T-helper 2 cell treated with Interferon-gamma antibody and Interleukin-4, amounts not matched to agents 5 μg/mL and 100 μg/mL, for 36 hours (primary cell): Measurements from ENCODE around the gene PSMD1.
A peak's percentile ranks its signal among the peaks of the same experiment; 100 is the strongest.

Source experiments
- DNase-seq: peaks from one replicate; pipeline ENCODE4 v3.0.0; 2021; ENCODE audit warnings: low spot score
- H3K27ac Mint-ChIP-seq: one replicate; pipeline ENCODE4 v1.8.0; 2021; ENCODE audit warnings: mild to moderate bottlenecking, mixed read lengths
- H3K27me3 Mint-ChIP-seq: one replicate; pipeline ENCODE4 v1.8.0; 2021; ENCODE audit warnings: low read depth, mixed read lengths
- H3K36me3 Mint-ChIP-seq: one replicate; pipeline ENCODE4 v1.8.0; 2021; ENCODE audit warnings: low read depth, mixed read lengths
- H3K4me1 Mint-ChIP-seq: one replicate; pipeline ENCODE4 v1.8.0; 2021; ENCODE audit warnings: low read depth, mixed read lengths
- H3K4me3 Mint-ChIP-seq: one replicate; pipeline ENCODE4 v1.8.0; 2022; ENCODE audit warnings: mild to moderate bottlenecking, moderate library complexity, mixed read lengths
- H3K9me3 Mint-ChIP-seq: one replicate; pipeline ENCODE4 v1.8.0; 2021; ENCODE audit warnings: mixed read lengths

The PSMD1 gene

DNA sequence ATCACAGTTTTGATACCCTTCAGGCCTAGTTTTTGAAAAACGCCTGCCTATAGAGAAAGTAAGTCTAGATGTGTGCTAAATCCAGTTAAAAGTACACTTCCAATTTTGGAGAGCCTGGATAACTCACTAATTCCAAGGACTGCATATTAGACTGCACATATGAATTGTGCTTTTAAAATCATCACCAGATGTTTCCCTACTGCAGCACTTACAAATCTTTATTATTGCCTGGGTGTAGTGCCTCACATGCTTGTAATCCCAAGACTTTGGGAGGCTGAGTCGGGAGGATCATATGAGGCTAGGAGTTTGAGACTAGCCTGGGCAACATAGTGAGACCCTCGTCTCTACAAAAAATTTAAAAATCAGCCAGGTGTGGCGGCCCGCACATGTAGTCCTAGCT lies 104.0 kb downstream of the PSMD1 start:
- DNase-seq = no peak
- Mint-ChIP-seq H3K9me3 (no peaks in the 10 kb centered on the region), H3K27me3 (no peaks in the 10 kb centered on the region), H3K4me3 (no peak overlapping the region), H3K4me1 (peaks cover 5% of the 10 kb centered on the region), H3K27ac (no peak overlapping the region), H3K36me3 (peaks cover 33% of the 10 kb centered on the region)

GRCh38 chr2:231161252-231161839 lies 104.7 kb downstream of the PSMD1 start:
- Mint-ChIP-seq H3K4me3 (no peak overlapping the region), H3K36me3 (peaks cover 37% of the 10 kb centered on the region), H3K27me3 (no peaks in the 10 kb centered on the region), H3K9me3 (no peaks in the 10 kb centered on the region), H3K27ac (peak overlapping the region; percentile 1), H3K4me1 (peaks cover 5% of the 10 kb centered on the region)
- no peak for DNase-seq

DNA sequence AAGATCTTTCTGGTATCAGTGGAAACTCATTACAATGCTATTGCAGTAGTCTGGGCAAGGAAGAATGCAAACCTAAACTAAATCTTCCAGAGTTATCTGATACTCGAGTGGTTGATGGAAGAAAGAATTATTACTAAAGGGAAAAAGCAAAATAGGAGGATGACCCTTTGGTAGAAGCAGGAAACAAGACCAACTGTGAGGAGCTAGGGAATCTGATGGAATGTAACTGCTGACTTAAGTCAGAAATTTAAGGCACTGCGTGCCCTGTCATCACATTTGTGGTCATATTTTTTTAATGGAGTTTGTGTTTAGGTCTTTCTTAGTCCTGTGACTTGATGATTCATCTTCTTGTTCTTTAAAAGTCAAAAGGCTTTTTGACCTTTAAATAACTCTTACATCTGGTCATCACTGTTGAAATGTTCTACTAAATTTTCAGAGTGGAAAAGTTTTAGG lies 105.2 kb downstream of the PSMD1 start:
- Mint-ChIP-seq H3K4me3 (no peak overlapping the region), H3K4me1 (peaks cover 5% of the 10 kb centered on the region), H3K27me3 (no peaks in the 10 kb centered on the region), H3K9me3 (no peaks in the 10 kb centered on the region), H3K36me3 (peaks cover 40% of the 10 kb centered on the region), H3K27ac (no peak overlapping the region)
- DNase-seq = no peak

GRCh38 chr2:231163011-231163410 lies 106.3 kb downstream of the PSMD1 start:
- Mint-ChIP-seq H3K4me3 (no peak overlapping the region), H3K4me1 (peaks cover 5% of the 10 kb centered on the region), H3K9me3 (no peaks in the 10 kb centered on the region), H3K27ac (no peak overlapping the region), H3K36me3 (peaks cover 45% of the 10 kb centered on the region), H3K27me3 (no peaks in the 10 kb centered on the region)
- no peak for DNase-seq

GRCh38 chr2:231163414-231164095 lies 106.9 kb downstream of the PSMD1 start:
- Mint-ChIP-seq H3K4me3 (no peak overlapping the region), H3K4me1 (peaks cover 9% of the 10 kb centered on the region), H3K9me3 (no peaks in the 10 kb centered on the region), H3K27ac (no peak overlapping the region), H3K36me3 (peaks cover 49% of the 10 kb centered on the region), H3K27me3 (no peaks in the 10 kb centered on the region)
- no peak for DNase-seq

DNA sequence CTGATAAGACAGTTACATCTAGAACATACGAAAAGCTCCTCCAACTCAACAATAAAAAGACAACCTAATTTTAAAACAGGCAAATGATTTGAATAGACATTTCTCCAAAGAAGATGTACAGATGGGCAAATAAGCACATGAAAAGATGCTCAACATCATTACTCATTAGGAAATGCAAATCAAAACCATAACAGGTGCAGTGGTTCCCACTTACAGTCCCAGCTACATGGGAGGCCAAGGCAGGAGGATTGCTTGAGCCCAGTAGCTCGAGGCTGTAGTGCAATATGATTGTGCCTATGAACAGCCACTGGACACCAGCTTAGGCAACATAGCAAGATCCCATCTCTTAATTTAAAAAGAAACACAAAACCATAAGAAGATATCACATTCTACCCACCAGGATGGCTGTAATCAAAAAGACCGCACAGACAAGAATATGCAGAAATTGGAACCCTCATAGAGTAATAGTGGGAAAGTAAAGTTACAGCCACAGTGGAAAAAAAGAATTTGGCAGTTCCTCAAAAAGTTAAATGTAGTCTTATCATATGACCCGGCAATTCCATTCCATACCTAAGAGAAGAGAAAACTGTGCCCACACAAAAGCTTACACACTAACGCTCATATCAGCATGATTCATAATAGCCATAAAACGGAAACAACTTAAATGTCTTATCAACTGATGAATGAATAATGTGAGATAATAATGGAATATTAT lies 111.2 kb downstream of the PSMD1 start:
- peaks cover 52% of the 10 kb centered on the region for H3K36me3 Mint-ChIP-seq
- no peak for DNase-seq
- no peaks in the 10 kb centered on the region for H3K9me3 Mint-ChIP-seq
- peaks cover 4% of the 10 kb centered on the region for H3K4me1 Mint-ChIP-seq
- no peaks in the 10 kb centered on the region for H3K27me3 Mint-ChIP-seq
- no peak overlapping the region for H3K4me3 Mint-ChIP-seq
- no peak overlapping the region for H3K27ac Mint-ChIP-seq

- peaks cover 4% of the 10 kb centered on the region for H3K4me1 Mint-ChIP-seq
- peaks cover 50% of the 10 kb centered on the region for H3K36me3 Mint-ChIP-seq
- no peak overlapping the region for H3K4me3 Mint-ChIP-seq
- H3K9me3 Mint-ChIP-seq = no peaks in the 10 kb centered on the region
- no peaks in the 10 kb centered on the region for H3K27me3 Mint-ChIP-seq
- DNase-seq = no peak
- no peak overlapping the region for H3K27ac Mint-ChIP-seq
Measured at GRCh38 chr2:231168460-231169139, 111.9 kb downstream of the PSMD1 start.

GRCh38 chr2:231169488-231169887 lies 112.8 kb downstream of the PSMD1 start:
- Mint-ChIP-seq H3K9me3 (no peaks in the 10 kb centered on the region), H3K36me3 (peaks cover 55% of the 10 kb centered on the region), H3K27me3 (no peaks in the 10 kb centered on the region), H3K27ac (no peak overlapping the region), H3K4me3 (no peak overlapping the region), H3K4me1 (peaks cover 4% of the 10 kb centered on the region)
- no peak for DNase-seq

GRCh38 chr2:231170055-231170454 lies 113.4 kb downstream of the PSMD1 start:
- peaks cover 4% of the 10 kb centered on the region for H3K4me1 Mint-ChIP-seq
- no peak overlapping the region for H3K27ac Mint-ChIP-seq
- no peak overlapping the region for H3K4me3 Mint-ChIP-seq
- no peak for DNase-seq
- no peaks in the 10 kb centered on the region for H3K9me3 Mint-ChIP-seq
- H3K36me3 Mint-ChIP-seq = peaks cover 56% of the 10 kb centered on the region
- H3K27me3 Mint-ChIP-seq = no peaks in the 10 kb centered on the region

- Mint-ChIP-seq H3K4me3 (no peak overlapping the region), H3K4me1 (peaks cover 6% of the 10 kb centered on the region), H3K36me3 (peaks cover 49% of the 10 kb centered on the region), H3K27ac (no peak overlapping the region), H3K9me3 (no peaks in the 10 kb centered on the region), H3K27me3 (no peaks in the 10 kb centered on the region)
- DNase-seq = no peak
Measured at GRCh38 chr2:231172025-231172424, 115.4 kb downstream of the PSMD1 start.

- no peak overlapping the region for H3K27ac Mint-ChIP-seq
- H3K4me3 Mint-ChIP-seq = no peak overlapping the region
- H3K9me3 Mint-ChIP-seq = no peaks in the 10 kb centered on the region
- DNase-seq = no peak
- H3K27me3 Mint-ChIP-seq = no peaks in the 10 kb centered on the region
- peaks cover 2% of the 10 kb centered on the region for H3K4me1 Mint-ChIP-seq
- H3K36me3 Mint-ChIP-seq = peaks cover 39% of the 10 kb centered on the region
Measured at GRCh38 chr2:231174211-231174651, 117.6 kb downstream of the PSMD1 start.

GRCh38 chr2:231176066-231176465 lies 119.4 kb downstream of the PSMD1 start:
- no peak for DNase-seq
- Mint-ChIP-seq H3K4me1 (peaks cover 7% of the 10 kb centered on the region), H3K36me3 (peaks cover 32% of the 10 kb centered on the region), H3K4me3 (no peak overlapping the region), H3K9me3 (no peaks in the 10 kb centered on the region), H3K27ac (no peak overlapping the region), H3K27me3 (no peaks in the 10 kb centered on the region)

DNA sequence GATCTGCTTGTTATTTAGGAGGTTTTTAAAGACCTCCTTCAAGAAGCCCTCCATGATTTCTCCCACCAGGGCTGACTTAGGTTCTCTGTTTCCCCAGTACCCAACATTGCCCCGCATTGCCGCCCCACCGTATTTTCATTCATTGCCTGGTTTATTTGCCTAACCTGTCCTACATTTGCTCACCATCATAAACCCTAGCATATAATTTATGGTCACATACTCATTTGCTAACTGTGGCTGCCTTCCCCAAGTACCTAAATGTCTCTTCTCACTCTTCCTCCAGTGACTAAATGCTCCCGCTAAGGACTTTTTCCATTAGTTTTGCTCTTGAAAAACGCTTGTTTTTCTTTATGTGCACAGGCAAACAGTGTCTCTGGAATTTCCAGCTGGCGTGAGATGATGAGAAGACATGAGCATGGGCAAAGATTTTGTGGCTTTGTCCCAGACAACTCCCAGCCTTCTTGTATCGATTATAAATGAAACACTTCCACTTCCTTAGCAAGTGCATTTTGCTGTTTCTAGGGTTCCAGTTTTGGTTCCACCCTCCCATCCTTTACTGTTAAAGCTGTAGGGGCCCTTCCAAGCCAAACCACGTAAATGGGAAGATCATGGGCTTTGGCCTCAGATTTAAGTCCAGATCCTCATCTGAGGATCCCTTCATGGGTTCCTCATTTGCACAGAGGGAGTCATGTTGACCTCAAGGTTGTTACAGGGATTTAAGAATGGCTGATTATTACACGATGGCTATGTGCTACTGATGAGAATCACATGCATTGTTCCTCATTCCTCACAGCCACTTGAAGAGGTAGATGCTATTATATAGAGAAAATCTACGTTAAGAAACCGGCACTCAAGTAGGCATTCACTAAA lies 120.7 kb downstream of the PSMD1 start:
- Mint-ChIP-seq H3K27ac (no peak overlapping the region), H3K27me3 (no peaks in the 10 kb centered on the region), H3K9me3 (no peaks in the 10 kb centered on the region), H3K4me3 (no peak overlapping the region), H3K4me1 (peaks cover 7% of the 10 kb centered on the region), H3K36me3 (peaks cover 27% of the 10 kb centered on the region)
- no peak for DNase-seq
